Caco-2 (cell line): ENCODE data around the gene HLA-DMB. TPM values are rescaled to one million over a fixed set of nuclear protein-coding genes. Genes with fewer than 3 reads are reported as not detected.

ENCODE experiments used
- BruUV-seq: library from RNA; stranded (reverse); fragments of 400-500 nt; replicated peaks from 2 replicates; lab custom pipeline; 2021; lab: Mats Ljungman, UMichigan
- CTCF ChIA-PET: fragments of 300-600 bp; sonication (Branson Sonifier 250); formaldehyde crosslinking; loops from one replicate; lab custom pipeline; 2022; ENCODE audit warnings: antibody characterized with exemption; lab: Charles Lee
- POLR2A ChIA-PET: fragments of 300-600 bp; sonication (Branson Sonifier 250); formaldehyde crosslinking; loops from one replicate; lab custom pipeline; 2022; ENCODE audit warnings: antibody characterized with exemption; lab: Charles Lee
- DNase-seq, 2 experiments: peaks; one replicate each; pipeline versions ENCODE4 v3.0.0 to v3.0.0-alpha.2; 2020 to 2022
- H3K27me3 ChIP-seq: replicated peaks from 2 replicates; pipeline ENCODE4 v1.6.0; 2011; ENCODE audit warnings: low read length; ENCODE audit not compliant: control insufficient read depth, insufficient read depth
- H3K36me3 ChIP-seq: 2 replicates; pipeline ENCODE4 v1.5.1; 2011; ENCODE audit warnings: low read length; ENCODE audit not compliant: control insufficient read depth, insufficient read depth
- H3K4me1 ChIP-seq: fragments of 250-450 bp; sonication (Bioruptor Pico); 2 replicates; pipeline ENCODE4 v1.5.1; 2020; ENCODE audit warnings: mild to moderate bottlenecking
- H3K4me3 ChIP-seq: 2 replicates; pipeline ENCODE4 v1.5.1; 2011; ENCODE audit warnings: low read depth, mild to moderate bottlenecking, control low read depth, low read length
- H3K9me3 ChIP-seq: fragments of 250-450 bp; sonication (Bioruptor Pico); 2 replicates; pipeline ENCODE4 v1.5.1; 2020; ENCODE audit warnings: mild to moderate bottlenecking, moderate library complexity
- H3K27ac Mint-ChIP-seq: one replicate; pipeline ENCODE4 v1.8.0; 2022; ENCODE audit warnings: mixed read lengths; ENCODE audit not compliant: unreplicated experiment
- H3K27me3 Mint-ChIP-seq: one replicate; pipeline ENCODE4 v1.8.0; 2022; ENCODE audit warnings: mixed read lengths; ENCODE audit not compliant: insufficient read depth, unreplicated experiment
- H3K36me3 Mint-ChIP-seq: one replicate; pipeline ENCODE4 v1.8.0; 2022; ENCODE audit warnings: mild to moderate bottlenecking, mixed read lengths; ENCODE audit not compliant: insufficient read depth, unreplicated experiment
- H3K4me1 Mint-ChIP-seq: one replicate; pipeline ENCODE4 v1.8.0; 2022; ENCODE audit warnings: low read depth, mixed read lengths; ENCODE audit not compliant: unreplicated experiment
- H3K4me3 Mint-ChIP-seq: one replicate; pipeline ENCODE4 v1.8.0; 2022; ENCODE audit warnings: mild to moderate bottlenecking, moderate library complexity, mixed read lengths; ENCODE audit not compliant: unreplicated experiment
- H3K9me3 Mint-ChIP-seq: one replicate; pipeline ENCODE4 v1.8.0; 2022; ENCODE audit warnings: mixed read lengths; ENCODE audit not compliant: unreplicated experiment
- CTCF ChIP-seq, 2 experiments: fragments of 200-600 bp in 1 of 2; IDR thresholded peaks; 1 replicate in 1 of 2; 2 replicates in 1 of 2; pipeline versions ENCODE4 v1.5.1 to v1.8.0; 2011 to 2022; ENCODE audit warnings: antibody characterized with exemption in 1 of 2, control low read depth in 1 of 2, inconsistent platforms in 1 of 2, low read depth in 1 of 2, low read length in 1 of 2, mild to moderate bottlenecking in 1 of 2, moderate library complexity in 1 of 2; ENCODE audit not compliant: insufficient read depth in 1 of 2, severe bottlenecking in 1 of 2, unreplicated experiment in 1 of 2
- intact Hi-C: fragments of 100-400 bp; cut with micrococcal nuclease; formaldehyde crosslinking; loops from one replicate; pipeline ENCODE4 v1.10.0; 2022; ENCODE audit not compliant: unreplicated experiment
- total RNA-seq: library from RNA; stranded (reverse); gene quantifications from 2 replicates; pipeline ENCODE4 v1.2.3, GENCODE V29; 2022

Gene HLA-DMB
- total RNA-seq, 1 experiment from 2014 or later: not detected

- Mint-ChIP-seq H3K36me3 (peaks cover 56% of the 10 kb centered on the region), H3K27ac (peak overlapping the region; percentile 100), H3K4me1 (peaks cover 21% of the 10 kb centered on the region), H3K4me3 (peak overlapping the region; percentile 85), H3K27me3 (no peaks in the 10 kb centered on the region), H3K9me3 (no peaks in the 10 kb centered on the region)
- intact Hi-C loops: loop anchor here (1.0 to 10.0 kb wide), 3 partner anchors 14 to 773 kb away; partner anchors contain the start of genes GPSM3, HLA-DMA and PBX2
- H3K4me3 ChIP-seq: peak overlapping the region; percentile 89
- ChIA-PET POLR2A (no interaction called here), CTCF (interaction anchor here (0.6 to 1.5 kb wide), 6 partner anchors 14 to 1049 kb away, joined by 3 to 9 read pairs (median 4); partner anchors contain the start of gene HLA-DMA)
- peak in 1 of 2 experiments; percentile 60 for TF ChIP-seq CTCF (IDR thresholded peaks at IDR 0.05; ENCODE audit: insufficient read depth in 1 of 2, low read depth in 1 of 2, low read length in 1 of 2, severe bottlenecking in 1 of 2, unreplicated experiment in 1 of 2)
- BruUV-seq: no TSS peak
- H3K9me3 ChIP-seq: no peaks in the 10 kb centered on the region
- DNase-seq: peak; percentile 56 to 64
- no peaks in the 10 kb centered on the region for H3K4me1 ChIP-seq
- no peaks in the 10 kb centered on the region for H3K36me3 ChIP-seq
- H3K27me3 ChIP-seq: no peaks in the 10 kb centered on the region
Observed at GRCh38 chr6:32967151-32968091, 26.6 kb upstream of the HLA-DMB start.

GRCh38 chr6:32964776-32965175, 23.9 kb upstream of the HLA-DMB start:
- no peak overlapping the region for H3K27ac Mint-ChIP-seq
- no peaks in the 10 kb centered on the region for H3K9me3 ChIP-seq
- intact Hi-C loops: loop anchor here (5.0 to 10.0 kb wide), 2 partner anchors 72 to 770 kb away; partner anchors contain the start of genes GPSM3 and PBX2
- H3K4me3 ChIP-seq: no peak overlapping the region
- H3K36me3 Mint-ChIP-seq: peaks cover 29% of the 10 kb centered on the region
- no peaks in the 10 kb centered on the region for H3K27me3 Mint-ChIP-seq
- DNase-seq: no peak
- BruUV-seq: no TSS peak
- H3K36me3 ChIP-seq: no peaks in the 10 kb centered on the region
- H3K4me1 Mint-ChIP-seq: peaks cover 21% of the 10 kb centered on the region
- CTCF ChIA-PET: interaction anchor here (0.7 kb wide), 1 partner anchor 23 kb away, joined by 3 read pairs; no protein-coding TSS in a partner anchor
- H3K27me3 ChIP-seq: no peaks in the 10 kb centered on the region
- POLR2A ChIA-PET: no interaction called here
- no peak overlapping the region for H3K4me3 Mint-ChIP-seq
- H3K9me3 Mint-ChIP-seq: no peaks in the 10 kb centered on the region
- no peak for TF ChIP-seq CTCF (IDR thresholded peaks at IDR 0.05; ENCODE audit: insufficient read depth in 1 of 2, low read depth in 1 of 2, low read length in 1 of 2, severe bottlenecking in 1 of 2, unreplicated experiment in 1 of 2)
- no peaks in the 10 kb centered on the region for H3K4me1 ChIP-seq

- CTCF ChIA-PET: interaction anchor here (1.1 kb wide), 1 partner anchor 8 kb away, joined by 3 read pairs; no protein-coding TSS in a partner anchor
- no peaks in the 10 kb centered on the region for H3K27me3 ChIP-seq
- POLR2A ChIA-PET: interaction anchor here (1.7 kb wide), 1 partner anchor 8 kb away, joined by 5 read pairs; no protein-coding TSS in a partner anchor
- H3K9me3 ChIP-seq: no peaks in the 10 kb centered on the region; the same call in 1 of the 2 replicates
- Mint-ChIP-seq H3K9me3 (no peaks in the 10 kb centered on the region), H3K27ac (no peak overlapping the region), H3K4me1 (peaks cover 21% of the 10 kb centered on the region), H3K27me3 (no peaks in the 10 kb centered on the region), H3K36me3 (peaks cover 20% of the 10 kb centered on the region), H3K4me3 (no peak overlapping the region)
- BruUV-seq: no TSS peak
- no peak for TF ChIP-seq CTCF (IDR thresholded peaks at IDR 0.05; ENCODE audit: insufficient read depth in 1 of 2, low read depth in 1 of 2, low read length in 1 of 2, severe bottlenecking in 1 of 2, unreplicated experiment in 1 of 2)
- no peaks in the 10 kb centered on the region for H3K4me1 ChIP-seq
- intact Hi-C loops: loop anchor here (10.0 kb wide), 1 partner anchor 769 kb away; the partner anchor contains the start of genes GPSM3 and PBX2
- no peaks in the 10 kb centered on the region for H3K36me3 ChIP-seq
- DNase-seq: no peak
- no peak overlapping the region for H3K4me3 ChIP-seq
Observed at GRCh38 chr6:32963866-32964265, 23.0 kb upstream of the HLA-DMB start.
